Measurements from ENCODE around the gene RLIM.

RLIM gene

DNA sequence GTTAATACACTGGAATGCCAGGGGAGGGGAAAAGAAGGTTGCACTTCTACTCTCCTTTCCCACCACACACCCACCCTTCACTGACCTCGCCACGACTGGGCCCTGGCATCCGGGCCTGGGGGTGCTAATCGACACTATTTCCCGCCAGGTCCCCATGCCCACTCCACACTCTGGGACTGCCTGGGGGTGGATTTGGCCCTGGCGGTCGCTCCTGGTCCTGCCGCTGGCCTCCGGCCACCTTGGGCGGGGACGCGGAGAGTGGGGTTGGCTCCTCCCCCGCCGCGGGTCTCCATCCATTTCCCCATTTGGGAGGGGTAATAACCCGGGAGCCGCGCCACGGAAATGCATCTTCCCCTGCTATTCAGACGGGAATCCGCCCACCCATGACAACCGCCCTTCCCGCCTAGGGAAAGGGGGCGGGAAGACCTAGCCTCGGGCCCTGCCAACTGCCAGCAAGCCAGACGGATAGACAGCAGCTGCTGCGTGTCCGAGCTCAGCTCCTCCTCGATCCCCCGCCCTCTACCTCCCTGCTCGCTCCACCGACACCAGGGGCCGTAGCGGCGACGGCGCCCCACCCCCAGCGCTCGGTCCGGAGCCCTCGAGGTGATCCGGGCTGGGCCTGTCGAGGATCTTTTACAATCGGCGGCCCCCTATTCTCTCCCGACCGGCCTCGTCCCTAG is 78.1 kb downstream of the RLIM start:
- peak; percentile 82 for DNase-seq (ENCODE audit: low spot score)

DNA sequence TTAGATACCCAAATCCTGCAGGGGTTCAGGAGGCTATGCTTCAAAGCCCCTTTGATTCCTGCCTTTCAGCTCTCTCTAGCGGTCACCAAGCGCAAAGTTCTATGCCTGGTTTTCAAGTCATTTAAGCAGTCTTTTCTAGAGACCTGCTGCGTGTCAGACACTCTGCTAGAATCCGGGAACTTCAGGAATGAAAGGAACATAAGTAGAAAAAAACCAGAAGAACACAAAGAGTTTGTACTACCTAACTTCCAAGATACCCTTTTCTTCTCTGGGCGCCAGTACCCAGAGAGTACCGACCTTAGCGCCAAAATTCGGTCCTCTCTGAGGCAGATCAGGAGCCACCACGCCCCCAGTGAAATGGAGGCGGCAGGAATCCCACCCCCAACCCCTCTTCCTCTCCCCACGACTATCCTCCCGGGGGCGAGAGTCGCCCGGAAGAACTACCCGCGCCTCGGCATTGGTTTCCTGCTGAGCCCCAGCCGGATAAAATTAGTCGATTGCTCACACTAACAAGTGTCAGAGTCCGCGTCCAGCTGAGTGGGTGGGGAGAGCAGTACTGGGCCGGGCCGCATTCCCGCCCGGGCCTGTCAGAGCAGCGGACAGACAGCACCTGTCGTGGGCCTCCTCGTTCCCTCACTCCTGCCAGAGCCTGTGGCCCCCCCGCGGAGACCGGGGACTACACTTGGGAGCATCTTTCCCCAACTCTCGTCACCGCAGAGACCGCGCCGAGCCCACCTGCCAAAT is 78.8 kb downstream of the RLIM start:
- peak; percentile 65 for DNase-seq (ENCODE audit: low spot score)
